Vein endothelial cell (primary cell): ENCODE measurements around the gene ZNF397. TPM values are rescaled to one million over a fixed set of nuclear protein-coding genes. Genes with fewer than 3 reads are reported as not detected.

Source experiments
- total RNA-seq: library from RNA; depleted of rRNA; stranded (reverse); fragments of >200 nt; gene quantifications from 2 replicates; pipeline ENCODE4 v1.2.3, GENCODE V29; 2012

ZNF397 gene
- total RNA-seq: 7.2 and 8.5 TPM in 2 replicates

GRCh38 chr18:35240664-35241447, at the start of gene ZNF397:
ZNF397 (plus strand) TSS chr18:35241034; CDS start chr18:35242471, 1,437 bp downstream.

DNA sequence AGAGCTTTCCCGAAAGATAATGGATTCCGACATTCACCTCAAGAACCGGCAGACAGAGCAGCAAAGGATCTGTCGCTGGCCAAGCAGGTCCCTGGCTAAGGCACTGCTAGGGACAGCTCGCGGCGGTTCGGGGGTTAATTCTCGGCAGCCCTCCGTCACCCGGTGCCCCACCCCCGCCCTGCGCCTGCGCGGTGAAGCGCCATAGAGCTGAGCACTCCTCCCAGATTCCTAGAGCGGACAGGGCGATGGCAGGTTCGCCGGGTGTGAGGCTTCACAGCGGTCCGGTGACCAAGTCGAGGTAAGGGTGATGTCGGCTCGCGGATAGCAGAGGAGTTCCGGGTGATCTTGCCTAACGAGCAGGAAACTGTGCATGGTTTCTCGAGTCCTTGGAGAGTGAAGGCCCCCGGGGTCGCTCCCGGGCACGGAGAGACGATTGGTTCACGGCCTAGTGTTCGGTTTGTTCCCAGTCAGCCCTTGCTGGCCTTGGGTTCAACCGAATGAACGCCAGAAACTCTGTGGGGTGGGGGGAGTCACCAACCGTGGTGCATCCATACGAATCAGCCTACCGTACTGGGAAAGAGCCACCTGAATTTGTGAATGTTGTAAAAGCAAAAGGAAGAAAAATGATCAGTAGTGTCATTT, 49.4 kb downstream of the ZNF397 start, which contains the start of gene ZSCAN30:
Gene ZSCAN30 (minus strand): TSS at position 136 of the 642 bp plus-strand sequence. CDS start 25,877 bp downstream, outside the sequence.

Other genes starting within 250 kb of the ZNF397 start
- 80.0 and 93.1 TPM in 2 replicates for gene MAPRE2, start 199.6 kb upstream of the ZNF397 start, total RNA-seq
- gene ZSCAN30, start 49.2 kb downstream of the ZNF397 start, total RNA-seq: 13.4 and 16.4 TPM in 2 replicates
- 32.1 and 32.7 TPM in 2 replicates for gene ZNF24, start 103.4 kb downstream of the ZNF397 start, total RNA-seq
- 0.29 and 0.33 TPM in 2 replicates for gene ZNF396, start 136.3 kb downstream of the ZNF397 start, total RNA-seq